NB4 (cell line): ENCODE results near the gene KPNA2.
"Not testable (repeated sequence)": the region's sequence is repeated elsewhere in the genome, so short reads cannot be mapped to it uniquely, and the experiment has no call there.

ENCODE experiments used
- CTCF ChIP-seq: IDR thresholded peaks from one replicate; pipeline ENCODE4 v1.5.1; 2012; ENCODE audit warnings: low read depth, low read length
- MYC ChIP-seq: IDR thresholded peaks from 2 replicates; pipeline ENCODE4 v1.6.1; 2011; ENCODE audit warnings: low read depth, low read length

- TF ChIP-seq MYC, CTCF: not testable (repeated sequence)
These were observed 39.0 kb upstream of the KPNA2 start, which contains the start of gene C17orf58 for GRCh38 chr17:67996301-67997171.
